LNCAP (cell line): ENCODE measurements around the gene TIRAP.

Source experiments
- TF ChIP-seq, protein P1 (sequence below): fragments of 450-650 bp; IDR thresholded peaks from 2 replicates; pipeline ENCODE4 v1.5.1; 2017; ENCODE audit warnings: mild to moderate bottlenecking

TIRAP gene

DNA sequence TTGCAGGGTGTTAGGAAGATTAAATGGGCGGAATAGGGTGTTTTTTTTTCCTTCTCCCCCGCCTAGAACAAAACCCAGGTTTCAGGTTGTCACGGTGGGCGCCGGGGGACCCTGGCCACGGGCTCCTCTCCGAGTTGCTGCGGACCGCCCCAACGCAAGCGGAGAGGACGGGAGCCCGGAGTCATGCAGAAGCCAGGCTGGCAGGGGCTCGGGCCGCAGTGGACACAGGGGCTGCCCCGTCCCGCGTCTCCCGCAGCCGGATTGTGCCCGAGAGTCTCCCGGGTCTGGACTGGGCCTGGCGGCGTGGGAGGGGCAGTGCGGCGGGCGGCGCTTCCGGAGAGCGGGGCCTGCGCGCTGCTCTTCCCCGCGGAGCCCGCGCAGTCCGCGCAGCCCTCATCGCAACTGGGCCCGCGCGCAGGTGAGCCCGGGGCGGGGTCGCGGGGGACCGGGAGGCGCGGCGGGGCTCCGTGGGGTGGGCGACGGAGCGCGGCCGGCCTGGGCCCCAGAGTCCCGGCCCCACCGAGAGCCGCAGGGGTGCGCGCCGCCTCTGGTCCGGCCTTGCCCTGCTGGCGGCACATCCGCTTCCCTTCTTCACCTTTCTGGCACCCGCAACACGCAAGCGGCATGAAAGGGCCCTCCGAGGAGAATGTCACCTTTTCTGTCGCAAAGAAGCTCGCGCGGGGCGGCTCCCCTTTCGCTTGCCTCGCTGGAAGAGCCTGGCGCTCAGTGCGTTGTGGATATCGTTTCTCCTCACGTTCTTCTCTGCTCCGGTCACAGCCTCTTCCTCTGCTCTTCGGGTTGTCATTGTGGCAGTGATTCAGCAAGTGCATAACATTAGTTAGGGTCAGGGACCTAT, at the start of gene TIRAP:
TIRAP (plus strand) TSS at position 358 of the 856 bp plus-strand sequence. CDS start 7,802 bp downstream, outside the sequence.
- TF ChIP-seq, protein P1, sequence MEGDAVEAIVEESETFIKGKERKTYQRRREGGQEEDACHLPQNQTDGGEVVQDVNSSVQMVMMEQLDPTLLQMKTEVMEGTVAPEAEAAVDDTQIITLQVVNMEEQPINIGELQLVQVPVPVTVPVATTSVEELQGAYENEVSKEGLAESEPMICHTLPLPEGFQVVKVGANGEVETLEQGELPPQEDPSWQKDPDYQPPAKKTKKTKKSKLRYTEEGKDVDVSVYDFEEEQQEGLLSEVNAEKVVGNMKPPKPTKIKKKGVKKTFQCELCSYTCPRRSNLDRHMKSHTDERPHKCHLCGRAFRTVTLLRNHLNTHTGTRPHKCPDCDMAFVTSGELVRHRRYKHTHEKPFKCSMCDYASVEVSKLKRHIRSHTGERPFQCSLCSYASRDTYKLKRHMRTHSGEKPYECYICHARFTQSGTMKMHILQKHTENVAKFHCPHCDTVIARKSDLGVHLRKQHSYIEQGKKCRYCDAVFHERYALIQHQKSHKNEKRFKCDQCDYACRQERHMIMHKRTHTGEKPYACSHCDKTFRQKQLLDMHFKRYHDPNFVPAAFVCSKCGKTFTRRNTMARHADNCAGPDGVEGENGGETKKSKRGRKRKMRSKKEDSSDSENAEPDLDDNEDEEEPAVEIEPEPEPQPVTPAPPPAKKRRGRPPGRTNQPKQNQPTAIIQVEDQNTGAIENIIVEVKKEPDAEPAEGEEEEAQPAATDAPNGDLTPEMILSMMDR, result no peak

- TF ChIP-seq, protein P1, result no peak
Measured at GRCh38 chr11:126233391-126233790, 49.5 kb upstream of the TIRAP start.

- TF ChIP-seq, protein P1, result no peak
Measured at GRCh38 chr11:126246636-126247035, 36.3 kb upstream of the TIRAP start.

DNA sequence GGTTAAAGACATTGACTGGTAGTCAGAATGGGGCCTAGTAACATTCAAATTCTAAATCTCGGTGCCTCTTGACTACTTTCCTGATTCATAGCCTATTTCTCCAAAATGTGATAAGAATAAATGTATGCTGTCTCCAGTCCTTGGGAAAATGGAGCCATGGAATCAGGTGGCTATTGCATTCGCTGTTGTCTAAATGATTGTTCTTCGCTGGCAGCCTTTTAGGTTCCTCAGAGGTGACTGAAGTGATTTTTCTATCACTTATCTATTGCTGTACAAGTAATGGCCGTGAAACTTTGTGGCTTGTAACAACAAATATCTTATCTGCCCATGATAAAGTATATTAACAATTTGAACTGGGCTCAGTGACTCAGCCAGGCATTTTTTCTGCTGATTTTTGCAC, 29.6 kb upstream of the TIRAP start:
- TF ChIP-seq, protein P1, result no peak

DNA sequence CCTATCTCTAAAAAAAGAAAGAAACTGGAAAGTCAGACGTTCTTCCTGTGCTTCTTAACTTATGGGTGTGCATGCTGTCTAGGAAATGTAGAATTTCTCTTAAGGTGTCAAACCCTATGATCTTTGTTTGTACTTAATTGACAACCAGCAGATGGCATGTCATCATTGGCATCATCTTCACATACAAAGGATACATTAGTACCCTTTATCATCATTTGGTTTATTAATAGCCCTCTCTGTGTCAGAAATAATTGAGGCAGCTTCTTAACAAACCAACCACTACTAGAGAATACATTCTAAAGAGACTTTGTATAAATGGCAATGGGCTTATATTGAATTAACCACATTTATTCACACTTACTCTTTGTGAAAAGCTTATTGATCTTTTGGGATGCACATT, 28.1 kb upstream of the TIRAP start:
- TF ChIP-seq, protein P1, result no peak

DNA sequence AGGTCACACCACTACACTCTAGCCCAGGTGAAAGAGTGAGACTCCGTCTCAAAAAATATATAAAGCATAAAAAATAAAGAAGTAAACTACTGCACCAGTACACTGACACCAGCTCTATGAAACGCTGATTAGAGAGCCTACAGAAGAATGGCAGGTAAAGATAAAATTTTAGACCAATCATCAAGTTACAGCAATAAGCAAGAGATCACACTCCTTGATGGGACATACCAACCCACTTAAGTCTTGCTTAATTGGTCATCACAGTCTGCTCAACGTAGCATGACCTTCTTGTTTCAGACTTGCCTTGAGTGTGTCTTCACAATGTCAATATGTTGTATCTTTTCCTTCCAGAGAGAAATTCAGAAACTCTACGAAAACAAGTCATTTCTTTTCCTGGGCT, 26.7 kb upstream of the TIRAP start:
- TF ChIP-seq, protein P1, result no peak

- TF ChIP-seq, protein P1, result no peak
Measured at GRCh38 chr11:126257144-126257543, 25.7 kb upstream of the TIRAP start.

GRCh38 chr11:126257764-126258163, 25.1 kb upstream of the TIRAP start:
- TF ChIP-seq, protein P1, result no peak
